Endothelial cell (in vitro differentiated cells): ENCODE measurements around the gene NR4A2. TPM values are rescaled to one million over a fixed set of nuclear protein-coding genes. Genes with fewer than 3 reads are reported as not detected.

Experiments used
- DNase-seq: peaks from one replicate; pipeline ENCODE4 v3.0.0; 2021; ENCODE audit warnings: low spot score
- H3K27ac Mint-ChIP-seq: one replicate; pipeline ENCODE4 v1.8.0; 2021; ENCODE audit warnings: mixed read lengths, inconsistent platforms; ENCODE audit not compliant: unreplicated experiment
- H3K27me3 Mint-ChIP-seq: one replicate; pipeline ENCODE4 v1.8.0; 2021; ENCODE audit warnings: mild to moderate bottlenecking, moderate library complexity, mixed read lengths, inconsistent platforms; ENCODE audit not compliant: unreplicated experiment
- H3K36me3 Mint-ChIP-seq: one replicate; pipeline ENCODE4 v1.8.0; 2021; ENCODE audit warnings: mild to moderate bottlenecking, low read depth, mixed read lengths, inconsistent platforms; ENCODE audit not compliant: unreplicated experiment
- H3K4me1 Mint-ChIP-seq: one replicate; pipeline ENCODE4 v1.8.0; 2021; ENCODE audit warnings: mild to moderate bottlenecking, mixed read lengths, inconsistent platforms; ENCODE audit not compliant: unreplicated experiment
- H3K4me3 Mint-ChIP-seq: one replicate; pipeline ENCODE4 v1.8.0; 2021; ENCODE audit warnings: mild to moderate bottlenecking, mixed read lengths, inconsistent platforms; ENCODE audit not compliant: unreplicated experiment
- H3K9me3 Mint-ChIP-seq: one replicate; pipeline ENCODE4 v1.8.0; 2021; ENCODE audit warnings: mixed read lengths, inconsistent platforms; ENCODE audit not compliant: unreplicated experiment
- total RNA-seq: library from RNA; stranded (reverse); fragmentation: NEBNext Ultra II Directional; extraction: Animal tissue kit (Norgen Biotek cat#: 25700); gene quantifications from one replicate; pipeline ENCODE4 v1.2.1, GENCODE V29; 2021; ENCODE audit not compliant: unreplicated experiment
- TF ChIP-seq, protein P1 (sequence below): fragments of 200-600 bp; sonication (generic); IDR thresholded peaks from one replicate; pipeline ENCODE4 v1.5.0; 2021; ENCODE audit warnings: antibody characterized with exemption; ENCODE audit not compliant: unreplicated experiment

The NR4A2 gene
- total RNA-seq, 1 donor from 2014 or later, result 3.9 TPM

DNA sequence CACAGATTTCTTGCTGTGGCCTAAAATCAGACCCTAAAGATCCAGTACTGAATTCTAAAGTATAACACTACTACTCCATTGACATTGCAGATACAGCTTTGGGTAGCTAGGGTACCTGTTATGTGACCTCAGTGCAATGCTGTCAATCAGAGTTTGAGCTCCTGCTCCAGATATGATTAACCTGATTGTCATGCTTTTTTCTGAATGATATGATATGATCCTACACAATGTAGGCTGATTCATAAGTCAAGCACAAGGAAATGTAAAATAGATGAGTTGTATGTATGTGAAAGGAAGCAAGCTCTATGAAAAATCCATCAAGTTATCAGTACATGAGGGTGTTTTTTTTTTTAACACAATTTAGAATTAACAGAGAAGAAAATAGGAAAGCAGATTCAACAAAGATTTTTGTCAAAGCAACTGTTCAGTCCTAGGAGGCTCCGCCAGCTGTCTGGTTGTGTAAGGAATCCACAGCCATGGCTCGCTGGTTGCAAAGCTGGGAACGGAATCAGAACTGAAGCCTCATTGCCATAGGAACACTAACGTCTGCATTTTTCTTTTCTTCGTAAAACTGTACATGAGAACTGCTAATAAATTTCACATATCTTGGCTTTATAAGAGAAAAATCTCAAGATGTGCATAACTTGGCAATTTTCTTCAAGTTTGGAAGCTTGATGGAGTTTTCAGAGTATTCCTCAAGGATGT lies 52.9 kb downstream of the NR4A2 start:
- Mint-ChIP-seq H3K4me3 (no peak overlapping the region), H3K9me3 (no peaks in the 10 kb centered on the region), H3K27me3 (no peaks in the 10 kb centered on the region), H3K4me1 (no peaks in the 10 kb centered on the region), H3K36me3 (no peaks in the 10 kb centered on the region), H3K27ac (no peak overlapping the region)
- TF ChIP-seq, protein P1, sequence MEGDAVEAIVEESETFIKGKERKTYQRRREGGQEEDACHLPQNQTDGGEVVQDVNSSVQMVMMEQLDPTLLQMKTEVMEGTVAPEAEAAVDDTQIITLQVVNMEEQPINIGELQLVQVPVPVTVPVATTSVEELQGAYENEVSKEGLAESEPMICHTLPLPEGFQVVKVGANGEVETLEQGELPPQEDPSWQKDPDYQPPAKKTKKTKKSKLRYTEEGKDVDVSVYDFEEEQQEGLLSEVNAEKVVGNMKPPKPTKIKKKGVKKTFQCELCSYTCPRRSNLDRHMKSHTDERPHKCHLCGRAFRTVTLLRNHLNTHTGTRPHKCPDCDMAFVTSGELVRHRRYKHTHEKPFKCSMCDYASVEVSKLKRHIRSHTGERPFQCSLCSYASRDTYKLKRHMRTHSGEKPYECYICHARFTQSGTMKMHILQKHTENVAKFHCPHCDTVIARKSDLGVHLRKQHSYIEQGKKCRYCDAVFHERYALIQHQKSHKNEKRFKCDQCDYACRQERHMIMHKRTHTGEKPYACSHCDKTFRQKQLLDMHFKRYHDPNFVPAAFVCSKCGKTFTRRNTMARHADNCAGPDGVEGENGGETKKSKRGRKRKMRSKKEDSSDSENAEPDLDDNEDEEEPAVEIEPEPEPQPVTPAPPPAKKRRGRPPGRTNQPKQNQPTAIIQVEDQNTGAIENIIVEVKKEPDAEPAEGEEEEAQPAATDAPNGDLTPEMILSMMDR, result no peak
- no peak for DNase-seq

Other genes with a start within 250 kb of the NR4A2 start
- gene GPD2, start 103.7 kb upstream of the NR4A2 start, total RNA-seq, result 38.3 TPM